ENCODE data around the gene FLOT1. TPM values are rescaled to one million over a fixed set of nuclear protein-coding genes. Genes with fewer than 3 reads are reported as not detected.

Gene FLOT1
- total and polyA plus RNA-seq, 2 donors (not counting 1 experiment from before 2014, with no cell fraction given) = 71.2 to 79.4 TPM

- H3K27me3 ChIP-seq (replicated peaks in 1 of 4; ENCODE audit: control extremely low read depth in 1 of 4, control insufficient read depth in 3 of 4, insufficient read depth in 4 of 4, low read length in 3 of 4) = no peaks in the 10 kb centered on the region
- TF ChIP-seq EZH2 (IDR thresholded peaks at IDR 0.05; ENCODE audit: borderline replicate concordance, insufficient read depth, low read depth, low read length, poor library complexity, severe bottlenecking) = no peak
- no peak for TF ChIP-seq CTCF (IDR thresholded peaks at IDR 0.05)
- H3K4me2 ChIP-seq (replicated peaks; ENCODE audit: low read depth, low read length, poor library complexity, severe bottlenecking) = no peak overlapping the region
- H3K4me1 Mint-ChIP-seq = peaks cover 7% of the 10 kb centered on the region
- H3K27me3 Mint-ChIP-seq = no peaks in the 10 kb centered on the region
- no peak overlapping the region for H3K27ac Mint-ChIP-seq
- H3K4me3 Mint-ChIP-seq = no peak overlapping the region
- no peaks in the 10 kb centered on the region for H3K36me3 ChIP-seq (replicated peaks in 1 of 2; ENCODE audit: control extremely low read depth in 1 of 2, control insufficient read depth in 1 of 2, extremely low read depth in 1 of 2, insufficient read depth in 2 of 2, low read length in 1 of 2)
- WGBS (ENCODE audit: insufficient coverage) = 100% methylated on average over 1 of the region's 5 CpGs
- no peak overlapping the region for H3K4me3 ChIP-seq (ENCODE audit: control extremely low read depth in 1 of 5, extremely low read depth in 1 of 5, insufficient read depth in 1 of 5, low read depth in 2 of 5, low read length in 4 of 5)
- H3K4me1 ChIP-seq (ENCODE audit: control insufficient read depth in 2 of 2, insufficient read depth in 2 of 2, low read length in 2 of 2) = peaks cover 2 to 4% of the 10 kb centered on the region in 2 donors
- CTCF ChIA-PET = interaction anchor here (0.7 to 1.6 kb wide), 5 partner anchors 15 to 87 kb away, joined by 3 to 8 read pairs (median 3); partner anchors contain the start of gene MDC1
- no peaks in the 10 kb centered on the region for H3K79me2 ChIP-seq (ENCODE audit: control insufficient read depth, insufficient read depth, low read length)
- no peaks in the 10 kb centered on the region for H3K9me3 Mint-ChIP-seq (ENCODE audit: insufficient read depth)
- intact Hi-C loops (cut with micrococcal nuclease) = no loop called here
- ATAC-seq (ENCODE audit: low read depth) (no peak), DNase-seq (no peak)
- no peak overlapping the region for H3K27ac ChIP-seq (ENCODE audit: low read length in 2 of 2)
- no peak overlapping the region for H3K9ac ChIP-seq (ENCODE audit: low read length)
- H4K20me1 ChIP-seq (ENCODE audit: control insufficient read depth, insufficient read depth, low read length, poor library complexity, severe bottlenecking) = no peaks in the 10 kb centered on the region
- no peak overlapping the region for H2AFZ ChIP-seq (ENCODE audit: insufficient read depth, low read depth, low read length, poor library complexity, severe bottlenecking)
- POLR2A ChIA-PET = no interaction called here
- no peaks in the 10 kb centered on the region for H3K9me3 ChIP-seq (ENCODE audit: control extremely low read depth in 1 of 3, control insufficient read depth in 2 of 3, insufficient read depth in 1 of 3, low read length in 2 of 3)
Observed at GRCh38 chr6:30696432-30696831, 46.1 kb downstream of the FLOT1 start.

GRCh38 chr6:30691208-30691847, 51.2 kb downstream of the FLOT1 start:
- ATAC-seq (ENCODE audit: low read depth) = no peak
- H3K27ac Mint-ChIP-seq = peak overlapping the region; percentile 82
- no peaks in the 10 kb centered on the region for H3K9me3 Mint-ChIP-seq (ENCODE audit: insufficient read depth)
- no peaks in the 10 kb centered on the region for H3K27me3 Mint-ChIP-seq
- WGBS (ENCODE audit: insufficient coverage) = 82% methylated on average over 2 of the region's 8 CpGs
- TF ChIP-seq CTCF (IDR thresholded peaks at IDR 0.05) (no peak), EZH2 (IDR thresholded peaks at IDR 0.05; ENCODE audit: borderline replicate concordance, insufficient read depth, low read depth, low read length, poor library complexity, severe bottlenecking) (no peak)
- Histone ChIP-seq H3K4me1 (ENCODE audit: control insufficient read depth in 2 of 2, insufficient read depth in 2 of 2, low read length in 2 of 2) (peaks cover 36 to 43% of the 10 kb centered on the region in 2 donors), H3K27ac (ENCODE audit: low read length in 2 of 2) (peak overlapping the region in 1 of 2 donors; percentile 97), H3K4me2 (replicated peaks; ENCODE audit: low read depth, low read length, poor library complexity, severe bottlenecking) (peak overlapping the region; percentile 100), H3K9me3 (ENCODE audit: control extremely low read depth in 1 of 3, control insufficient read depth in 2 of 3, insufficient read depth in 1 of 3, low read length in 2 of 3) (no peaks in the 10 kb centered on the region), H3K27me3 (replicated peaks in 1 of 4; ENCODE audit: control extremely low read depth in 1 of 4, control insufficient read depth in 3 of 4, insufficient read depth in 4 of 4, low read length in 3 of 4) (no peaks in the 10 kb centered on the region), H3K4me3 (ENCODE audit: control extremely low read depth in 1 of 5, extremely low read depth in 1 of 5, insufficient read depth in 1 of 5, low read depth in 2 of 5, low read length in 4 of 5) (peak overlapping the region; percentile 44 to 94 (median 79)), H3K79me2 (ENCODE audit: control insufficient read depth, insufficient read depth, low read length) (peaks cover 16% of the 10 kb centered on the region), H3K36me3 (replicated peaks in 1 of 2; ENCODE audit: control extremely low read depth in 1 of 2, control insufficient read depth in 1 of 2, extremely low read depth in 1 of 2, insufficient read depth in 2 of 2, low read length in 1 of 2) (no peaks in the 10 kb centered on the region), H2AFZ (ENCODE audit: insufficient read depth, low read depth, low read length, poor library complexity, severe bottlenecking) (peak overlapping the region; percentile 65), H4K20me1 (ENCODE audit: control insufficient read depth, insufficient read depth, low read length, poor library complexity, severe bottlenecking) (peaks cover 13% of the 10 kb centered on the region), H3K9ac (ENCODE audit: low read length) (peak overlapping the region; percentile 98)
- ChIA-PET CTCF (interaction anchor here (1.3 to 8.9 kb wide), 3 partner anchors 10 to 30 kb away, joined by 3 to 151 read pairs (median 123); partner anchors contain the start of genes MDC1 and TUBB), POLR2A (interaction anchor here (0.7 to 2.9 kb wide), 3 partner anchors 12 to 26 kb away, joined by 3 to 10 read pairs (median 4); partner anchors contain the start of gene MDC1)
- no peak for DNase-seq
- H3K4me3 Mint-ChIP-seq = peak overlapping the region; percentile 97
- intact Hi-C loops (cut with micrococcal nuclease) = no loop called here
- peaks cover 48% of the 10 kb centered on the region for H3K4me1 Mint-ChIP-seq

All from B cell (primary cell).